Kidney (tissue), 14 donors: ENCODE data around the gene KRTAP4-6. TPM values are rescaled to one million over a fixed set of nuclear protein-coding genes. Genes with fewer than 3 reads are reported as not detected.

Experiments used
- DNase-seq, 5 donors: peaks; one replicate each; pipeline ENCODE4 v3.0.0-alpha.2; 2013 to 2020
- FAIRE-seq: peaks from 2 replicates; lab custom pipeline; 2012; peaks lifted over from hg19 to GRCh38; lab: Jason Lieb, UNC
- H3K27ac ChIP-seq, 2 donors: one replicate each; pipeline ENCODE4 v1.7.0; 2013; ENCODE audit warnings: low read depth in 2 of 2, low read length in 2 of 2, inconsistent platforms in 1 of 2
- H3K27me3 ChIP-seq: one replicate; pipeline ENCODE4 v1.7.1; 2013; ENCODE audit warnings: low read length, inconsistent platforms; ENCODE audit not compliant: control insufficient read depth, insufficient read depth
- H3K36me3 ChIP-seq, 3 donors: one replicate each; pipeline versions ENCODE4 v1.7.0 to v1.7.1; 2013; ENCODE audit warnings: low read length in 3 of 3, control low read depth in 1 of 3, inconsistent platforms in 1 of 3; ENCODE audit not compliant: insufficient read depth in 3 of 3, control insufficient read depth in 2 of 3
- H3K4me1 ChIP-seq, 3 donors: one replicate each; pipeline versions ENCODE4 v1.7.0 to v1.7.1; 2013; ENCODE audit warnings: low read length in 3 of 3, inconsistent platforms in 1 of 3, low read depth in 1 of 3; ENCODE audit not compliant: control insufficient read depth in 2 of 3, insufficient read depth in 2 of 3
- H3K4me3 ChIP-seq, 3 donors: one replicate each; pipeline versions ENCODE4 v1.7.0 to v1.8.1; 2013; ENCODE audit warnings: low read length in 3 of 3, control low read depth in 1 of 3, inconsistent platforms in 1 of 3
- H3K9ac ChIP-seq, 3 donors: one replicate each; pipeline versions ENCODE4 v1.7.0 to v1.7.1; 2013; ENCODE audit warnings: low read length in 3 of 3, control low read depth in 1 of 3, inconsistent platforms in 1 of 3
- H3K9me3 ChIP-seq, 3 donors: one replicate each; pipeline versions ENCODE4 v1.7.0 to v1.7.1; 2013; ENCODE audit warnings: low read length in 3 of 3, control low read depth in 1 of 3, inconsistent platforms in 1 of 3; ENCODE audit not compliant: control insufficient read depth in 2 of 3, insufficient read depth in 1 of 3
- CTCF ChIP-seq: IDR thresholded peaks from 3 replicates; pipeline ENCODE4 v1.5.1; 2012; ENCODE audit warnings: mild to moderate bottlenecking, moderate library complexity, borderline replicate concordance; ENCODE audit not compliant: insufficient read depth; ENCODE audit errors: extremely low read depth
- intact Hi-C: fragments of 100-400 bp; cut with DNase I; formaldehyde crosslinking; loops from one replicate; pipeline ENCODE4 v1.11.1; 2022
- polyA plus RNA-seq: library from polyadenylated mRNA; stranded (reverse); fragments of 350-450 nt; fragmentation: Illumina TruSeq; extraction: RNeasy Lipid Tissue Mini Kit (QIAGEN cat#74804); gene quantifications from one replicate; pipeline ENCODE4 v1.2.3, GENCODE V29; 2014; ENCODE audit warnings: low read depth, low replicate concordance; ENCODE audit not compliant: insufficient read depth
- total RNA-seq: library from RNA; stranded (reverse); fragmentation: NEBNext Ultra II Directional; extraction: Animal tissue kit (Norgen Biotek cat#: 25700); gene quantifications from one replicate; pipeline ENCODE4 v1.2.1, GENCODE V29; 2021
- donor health status: control.
- donor health status: control.
- donor health status: control.
- donor health status: control.
- donor health status: control.
- donor health status: DM: yes; HTN: yes; CAD: no.
- donor health status: Normal renal cell carcinoma (clear cell type).

KRTAP4-6 gene
- total and polyA plus RNA-seq, 2 donors from 2014 or later, result not detected

GRCh38 chr17:41184480-41184961 is 44.2 kb upstream of the KRTAP4-6 start, which contains the start of gene KRTAP4-1:
Gene KRTAP4-1, minus strand, starts transcription at chr17:41184911. Its CDS starts 57 bp downstream, at chr17:41184854.
- DNase-seq (no peak), FAIRE-seq (no peak)
- H3K27ac ChIP-seq, result no peak within 1 kb of the TSS
- no peaks in the 10 kb centered on the region for H3K4me1 ChIP-seq
- no peak within 1 kb of the TSS for H3K9ac ChIP-seq
- H3K36me3 ChIP-seq, result no peaks in the 10 kb centered on the region
- H3K9me3 ChIP-seq, result no peaks in the 10 kb centered on the region
- no peaks in the 10 kb centered on the region for H3K27me3 ChIP-seq
- no peak within 1 kb of the TSS for H3K4me3 ChIP-seq
- TF ChIP-seq CTCF, result no peak
- intact Hi-C loops, result no loop called here

GRCh38 chr17:41178843-41179616 is 38.7 kb upstream of the KRTAP4-6 start:
- Histone ChIP-seq H3K4me3 (no peak overlapping the region), H3K9ac (no peak overlapping the region), H3K9me3 (no peaks in the 10 kb centered on the region), H3K36me3 (no peaks in the 10 kb centered on the region), H3K27me3 (no peaks in the 10 kb centered on the region), H3K27ac (no peak overlapping the region), H3K4me1 (no peaks in the 10 kb centered on the region)
- no peak for FAIRE-seq
- no peak for DNase-seq
- intact Hi-C loops, result no loop called here
- TF ChIP-seq CTCF, result no peak

- no peak for DNase-seq
- Histone ChIP-seq H3K4me1 (no peaks in the 10 kb centered on the region), H3K27me3 (no peaks in the 10 kb centered on the region), H3K36me3 (no peaks in the 10 kb centered on the region), H3K9ac (no peak overlapping the region), H3K4me3 (no peak overlapping the region), H3K9me3 (no peaks in the 10 kb centered on the region), H3K27ac (no peak overlapping the region)
- no peak for TF ChIP-seq CTCF
- intact Hi-C loops, result no loop called here
- no peak for FAIRE-seq
These were observed 38.0 kb upstream of the KRTAP4-6 start for GRCh38 chr17:41178341-41178740.
